ENCODE results near the gene SPAG6. TPM values are rescaled to one million over a fixed set of nuclear protein-coding genes. Genes with fewer than 3 reads are reported as not detected.

Gene SPAG6
- total RNA-seq, 1 experiment from 2014 or later, result 0.79 TPM

DNA sequence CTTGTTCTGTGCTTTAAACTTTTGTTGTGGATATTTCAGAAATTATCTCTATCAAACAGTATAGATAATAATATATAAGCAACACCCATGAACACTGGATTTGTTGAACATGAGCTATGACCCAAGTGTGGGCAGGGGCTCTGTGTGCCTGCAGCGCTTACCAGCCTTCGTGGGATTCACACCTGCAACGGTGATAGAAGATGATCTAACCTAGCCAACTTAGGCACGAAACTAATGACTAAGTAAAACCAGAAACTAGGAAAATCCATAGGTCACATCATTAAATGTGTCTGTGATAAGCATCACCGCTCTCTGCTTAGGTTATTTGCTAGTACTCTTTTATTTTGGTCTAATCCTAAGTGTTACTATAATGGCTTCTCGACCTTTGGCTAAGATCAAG lies 18.0 kb downstream of the SPAG6 start:
- TF ChIP-seq, protein P1, sequence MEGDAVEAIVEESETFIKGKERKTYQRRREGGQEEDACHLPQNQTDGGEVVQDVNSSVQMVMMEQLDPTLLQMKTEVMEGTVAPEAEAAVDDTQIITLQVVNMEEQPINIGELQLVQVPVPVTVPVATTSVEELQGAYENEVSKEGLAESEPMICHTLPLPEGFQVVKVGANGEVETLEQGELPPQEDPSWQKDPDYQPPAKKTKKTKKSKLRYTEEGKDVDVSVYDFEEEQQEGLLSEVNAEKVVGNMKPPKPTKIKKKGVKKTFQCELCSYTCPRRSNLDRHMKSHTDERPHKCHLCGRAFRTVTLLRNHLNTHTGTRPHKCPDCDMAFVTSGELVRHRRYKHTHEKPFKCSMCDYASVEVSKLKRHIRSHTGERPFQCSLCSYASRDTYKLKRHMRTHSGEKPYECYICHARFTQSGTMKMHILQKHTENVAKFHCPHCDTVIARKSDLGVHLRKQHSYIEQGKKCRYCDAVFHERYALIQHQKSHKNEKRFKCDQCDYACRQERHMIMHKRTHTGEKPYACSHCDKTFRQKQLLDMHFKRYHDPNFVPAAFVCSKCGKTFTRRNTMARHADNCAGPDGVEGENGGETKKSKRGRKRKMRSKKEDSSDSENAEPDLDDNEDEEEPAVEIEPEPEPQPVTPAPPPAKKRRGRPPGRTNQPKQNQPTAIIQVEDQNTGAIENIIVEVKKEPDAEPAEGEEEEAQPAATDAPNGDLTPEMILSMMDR (IDR thresholded peaks at IDR 0.05; ENCODE audit: insufficient read depth in 1 of 2, low read depth in 1 of 2, low read length in 1 of 2, severe bottlenecking in 1 of 2, unreplicated experiment in 1 of 2), result no peak
- POLR2A ChIA-PET, result no interaction called here
- intact Hi-C loops (cut with micrococcal nuclease; ENCODE audit: unreplicated experiment), result no loop called here
- H3K36me3 Mint-ChIP-seq (ENCODE audit: insufficient read depth, unreplicated experiment), result no peaks in the 10 kb centered on the region
- BruUV-seq (replicated peaks), result no TSS peak
- CTCF ChIA-PET, result no interaction called here
- H3K4me1 Mint-ChIP-seq (ENCODE audit: low read depth, unreplicated experiment), result peaks cover 7% of the 10 kb centered on the region
- H3K27ac Mint-ChIP-seq (ENCODE audit: unreplicated experiment), result no peak overlapping the region
- no peak overlapping the region for H3K4me3 Mint-ChIP-seq (ENCODE audit: unreplicated experiment)
- Histone ChIP-seq H3K27me3 (replicated peaks; ENCODE audit: control insufficient read depth, insufficient read depth, low read length) (no peaks in the 10 kb centered on the region), H3K36me3 (ENCODE audit: control insufficient read depth, insufficient read depth, low read length) (no peaks in the 10 kb centered on the region), H3K9me3 (no peaks in the 10 kb centered on the region), H3K4me3 (ENCODE audit: low read depth, low read length) (no peak overlapping the region), H3K4me1 (no peaks in the 10 kb centered on the region)
- no peak for DNase-seq
- H3K27me3 Mint-ChIP-seq (ENCODE audit: insufficient read depth, unreplicated experiment), result no peaks in the 10 kb centered on the region
- no peaks in the 10 kb centered on the region for H3K9me3 Mint-ChIP-seq (ENCODE audit: unreplicated experiment)

DNA sequence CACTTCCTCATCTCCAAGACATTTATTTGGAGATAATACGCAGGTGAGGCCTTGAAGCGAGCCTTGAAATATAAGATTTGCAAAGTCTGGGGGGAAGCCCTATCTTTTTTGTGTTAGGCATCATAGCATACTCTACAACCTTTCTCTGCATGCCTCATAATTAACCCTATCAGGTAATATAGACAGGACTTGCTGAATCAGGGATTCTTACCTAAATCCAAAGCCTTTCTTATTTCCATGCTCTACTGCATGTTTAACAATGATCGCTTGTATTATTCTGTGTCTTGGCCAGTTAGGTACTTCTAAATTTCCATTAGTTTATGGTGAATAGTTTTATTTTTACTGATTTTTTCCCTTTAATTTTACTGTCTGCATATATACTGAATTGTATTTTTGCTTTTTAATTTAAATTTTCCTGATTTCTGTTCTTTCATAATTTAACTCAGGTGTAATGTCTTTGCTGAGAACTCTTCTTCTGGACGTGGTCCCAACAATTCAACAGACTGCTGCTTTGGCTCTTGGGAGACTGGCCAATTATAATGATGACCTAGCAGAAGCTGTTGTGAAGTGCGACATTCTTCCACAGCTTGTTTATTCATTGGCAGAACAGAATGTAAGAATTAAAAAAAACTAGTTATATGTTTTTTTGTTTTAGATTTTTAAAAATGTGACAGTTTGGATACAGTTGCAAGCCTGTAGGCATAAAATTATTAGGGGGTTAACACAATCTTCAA lies 19.3 kb downstream of the SPAG6 start:
- Mint-ChIP-seq H3K9me3 (ENCODE audit: unreplicated experiment) (no peaks in the 10 kb centered on the region), H3K27ac (ENCODE audit: unreplicated experiment) (no peak overlapping the region), H3K4me1 (ENCODE audit: low read depth, unreplicated experiment) (peaks cover 7% of the 10 kb centered on the region), H3K36me3 (ENCODE audit: insufficient read depth, unreplicated experiment) (no peaks in the 10 kb centered on the region), H3K27me3 (ENCODE audit: insufficient read depth, unreplicated experiment) (no peaks in the 10 kb centered on the region), H3K4me3 (ENCODE audit: unreplicated experiment) (no peak overlapping the region)
- CTCF ChIA-PET, result no interaction called here
- H3K4me3 ChIP-seq (ENCODE audit: low read depth, low read length), result no peak overlapping the region
- no peaks in the 10 kb centered on the region for H3K4me1 ChIP-seq
- TF ChIP-seq, protein P1 (IDR thresholded peaks at IDR 0.05; ENCODE audit: insufficient read depth in 1 of 2, low read depth in 1 of 2, low read length in 1 of 2, severe bottlenecking in 1 of 2, unreplicated experiment in 1 of 2), result no peak
- no peak for DNase-seq
- intact Hi-C loops (cut with micrococcal nuclease; ENCODE audit: unreplicated experiment), result no loop called here
- BruUV-seq (replicated peaks), result no TSS peak
- POLR2A ChIA-PET, result no interaction called here
- H3K27me3 ChIP-seq (replicated peaks; ENCODE audit: control insufficient read depth, insufficient read depth, low read length), result no peaks in the 10 kb centered on the region
- H3K9me3 ChIP-seq, result no peaks in the 10 kb centered on the region
- no peaks in the 10 kb centered on the region for H3K36me3 ChIP-seq (ENCODE audit: control insufficient read depth, insufficient read depth, low read length)

DNA sequence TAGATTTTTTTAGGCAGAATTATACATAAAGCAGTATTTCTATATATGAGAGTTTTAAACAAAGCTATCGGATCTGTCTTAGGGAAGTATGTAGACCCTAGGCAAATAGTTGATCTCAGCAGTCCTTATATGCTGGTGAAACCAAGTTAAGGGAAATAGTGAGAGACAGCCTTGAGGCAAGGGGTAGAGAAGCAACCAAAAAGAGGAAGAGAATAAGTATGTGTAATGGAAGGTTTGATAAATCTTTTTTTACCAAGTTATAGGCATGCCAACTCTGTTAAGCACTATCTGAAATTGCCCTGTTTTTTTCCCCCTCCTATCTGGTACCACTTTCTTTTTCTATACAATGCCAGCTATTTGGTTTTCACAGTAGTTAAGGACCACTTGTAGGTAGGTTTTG lies 19.9 kb downstream of the SPAG6 start:
- Histone ChIP-seq H3K27me3 (replicated peaks; ENCODE audit: control insufficient read depth, insufficient read depth, low read length) (no peaks in the 10 kb centered on the region), H3K4me1 (no peaks in the 10 kb centered on the region), H3K4me3 (ENCODE audit: low read depth, low read length) (no peak overlapping the region), H3K9me3 (no peaks in the 10 kb centered on the region), H3K36me3 (ENCODE audit: control insufficient read depth, insufficient read depth, low read length) (no peaks in the 10 kb centered on the region)
- Mint-ChIP-seq H3K36me3 (ENCODE audit: insufficient read depth, unreplicated experiment) (no peaks in the 10 kb centered on the region), H3K27me3 (ENCODE audit: insufficient read depth, unreplicated experiment) (no peaks in the 10 kb centered on the region), H3K4me3 (ENCODE audit: unreplicated experiment) (no peak overlapping the region), H3K27ac (ENCODE audit: unreplicated experiment) (no peak overlapping the region), H3K9me3 (ENCODE audit: unreplicated experiment) (no peaks in the 10 kb centered on the region), H3K4me1 (ENCODE audit: low read depth, unreplicated experiment) (peaks cover 7% of the 10 kb centered on the region)
- intact Hi-C loops (cut with micrococcal nuclease; ENCODE audit: unreplicated experiment), result no loop called here
- ChIA-PET POLR2A (no interaction called here), CTCF (no interaction called here)
- no TSS peak for BruUV-seq (replicated peaks)
- DNase-seq, result no peak
- TF ChIP-seq, protein P1 (IDR thresholded peaks at IDR 0.05; ENCODE audit: insufficient read depth in 1 of 2, low read depth in 1 of 2, low read length in 1 of 2, severe bottlenecking in 1 of 2, unreplicated experiment in 1 of 2), result no peak

Data from Caco-2 (cell line).